ENCODE data around the gene DDI2.

DDI2 gene

GRCh38 chr1:15639931-15640330, 22.7 kb downstream of the DDI2 start:
- no peak for TF ChIP-seq GATA3 (IDR thresholded peaks at IDR 0.05; ENCODE audit: low read depth, low read length)
- no peak for TF ChIP-seq GATA2 (IDR thresholded peaks at IDR 0.05; ENCODE audit: low read depth, low read length)

- TF ChIP-seq GATA2 (IDR thresholded peaks at IDR 0.05; ENCODE audit: low read depth, low read length) (no peak), GATA3 (IDR thresholded peaks at IDR 0.05; ENCODE audit: low read depth, low read length) (no peak)
These were observed 23.4 kb downstream of the DDI2 start for GRCh38 chr1:15640667-15641066.

- TF ChIP-seq GATA2 (IDR thresholded peaks at IDR 0.05; ENCODE audit: low read depth, low read length): no peak
- no peak for TF ChIP-seq GATA3 (IDR thresholded peaks at IDR 0.05; ENCODE audit: low read depth, low read length)
These were observed 32.7 kb downstream of the DDI2 start for GRCh38 chr1:15649937-15650336.

- TF ChIP-seq GATA3 (IDR thresholded peaks at IDR 0.05; ENCODE audit: low read depth, low read length) (no peak), GATA2 (IDR thresholded peaks at IDR 0.05; ENCODE audit: low read depth, low read length) (no peak)
These were observed 33.2 kb downstream of the DDI2 start for GRCh38 chr1:15650433-15650832.

- TF ChIP-seq GATA3 (IDR thresholded peaks at IDR 0.05; ENCODE audit: low read depth, low read length): no peak
- TF ChIP-seq GATA2 (IDR thresholded peaks at IDR 0.05; ENCODE audit: low read depth, low read length): no peak
These were observed 36.9 kb downstream of the DDI2 start for GRCh38 chr1:15654091-15654690.

GRCh38 chr1:15656464-15656863, 39.2 kb downstream of the DDI2 start:
- TF ChIP-seq GATA3 (IDR thresholded peaks at IDR 0.05; ENCODE audit: low read depth, low read length) (no peak), GATA2 (IDR thresholded peaks at IDR 0.05; ENCODE audit: low read depth, low read length) (no peak)

- no peak for TF ChIP-seq GATA2 (IDR thresholded peaks at IDR 0.05; ENCODE audit: low read depth, low read length)
- no peak for TF ChIP-seq GATA3 (IDR thresholded peaks at IDR 0.05; ENCODE audit: low read depth, low read length)
These were observed 39.8 kb downstream of the DDI2 start for GRCh38 chr1:15657021-15657420.

- no peak for TF ChIP-seq GATA3 (IDR thresholded peaks at IDR 0.05; ENCODE audit: low read depth, low read length)
- TF ChIP-seq GATA2 (IDR thresholded peaks at IDR 0.05; ENCODE audit: low read depth, low read length): no peak
These were observed 42.9 kb downstream of the DDI2 start for GRCh38 chr1:15660151-15660550.

- no peak for TF ChIP-seq GATA3 (IDR thresholded peaks at IDR 0.05; ENCODE audit: low read depth, low read length)
These were observed 45.2 kb downstream of the DDI2 start for GRCh38 chr1:15662477-15662876.

- TF ChIP-seq GATA2 (IDR thresholded peaks at IDR 0.05; ENCODE audit: low read depth, low read length): no peak
- no peak for TF ChIP-seq GATA3 (IDR thresholded peaks at IDR 0.05; ENCODE audit: low read depth, low read length)
These were observed 46.7 kb downstream of the DDI2 start for GRCh38 chr1:15663925-15664324.

- TF ChIP-seq GATA3 (IDR thresholded peaks at IDR 0.05; ENCODE audit: low read depth, low read length) (no peak), GATA2 (IDR thresholded peaks at IDR 0.05; ENCODE audit: low read depth, low read length) (no peak)
These were observed 50.1 kb downstream of the DDI2 start for GRCh38 chr1:15667362-15667761.

GRCh38 chr1:15668089-15668754, 51.0 kb downstream of the DDI2 start:
- TF ChIP-seq GATA3 (IDR thresholded peaks at IDR 0.05; ENCODE audit: low read depth, low read length) (no peak), GATA2 (IDR thresholded peaks at IDR 0.05; ENCODE audit: low read depth, low read length) (no peak)

GRCh38 chr1:15669074-15669473, 51.8 kb downstream of the DDI2 start:
- TF ChIP-seq GATA2 (IDR thresholded peaks at IDR 0.05; ENCODE audit: low read depth, low read length) (no peak), GATA3 (IDR thresholded peaks at IDR 0.05; ENCODE audit: low read depth, low read length) (no peak)

- no peak for TF ChIP-seq GATA2 (IDR thresholded peaks at IDR 0.05; ENCODE audit: low read depth, low read length)
- no peak for TF ChIP-seq GATA3 (IDR thresholded peaks at IDR 0.05; ENCODE audit: low read depth, low read length)
These were observed 52.6 kb downstream of the DDI2 start for GRCh38 chr1:15669864-15670263.

- TF ChIP-seq GATA2 (IDR thresholded peaks at IDR 0.05; ENCODE audit: low read depth, low read length): no peak
- TF ChIP-seq GATA3 (IDR thresholded peaks at IDR 0.05; ENCODE audit: low read depth, low read length): no peak
These were observed 54.2 kb downstream of the DDI2 start for GRCh38 chr1:15671430-15671829.

All from SH-SY5Y (cell line).